HEK293T (cell line): Measurements from ENCODE around the gene TTC36.

Experiments used
- BHLHE40 ChIP-seq: fragments of 450-650 bp; IDR thresholded peaks from 2 replicates; pipeline ENCODE4 v1.6.1; 2016; ENCODE audit warnings: mild to moderate bottlenecking, moderate library complexity, borderline replicate concordance
- ELF4 ChIP-seq: fragments of 450-650 bp; IDR thresholded peaks from 2 replicates; pipeline ENCODE4 v1.6.1; 2017; ENCODE audit warnings: antibody characterized with exemption
- FOXA1 ChIP-seq: fragments of 450-650 bp; IDR thresholded peaks from 2 replicates; pipeline ENCODE4 v1.6.1; 2016; ENCODE audit warnings: mild to moderate bottlenecking
- FOXM1 ChIP-seq: fragments of 450-650 bp; IDR thresholded peaks from 2 replicates; pipeline ENCODE4 v1.6.1; 2017; ENCODE audit warnings: mild to moderate bottlenecking, borderline replicate concordance
- HDGF ChIP-seq: fragments of 450-650 bp; IDR thresholded peaks from 2 replicates; pipeline ENCODE4 v1.6.1; 2017; ENCODE audit warnings: antibody characterized with exemption, borderline replicate concordance
- L3MBTL2 ChIP-seq: fragments of 450-650 bp; conservative IDR thresholded peaks from 2 replicates; pipeline ENCODE4 v1.6.1; 2016; ENCODE audit warnings: mild to moderate bottlenecking
- LEF1 ChIP-seq: fragments of 450-650 bp; IDR thresholded peaks from 2 replicates; pipeline ENCODE4 v1.6.1; 2017; ENCODE audit warnings: mild to moderate bottlenecking, borderline replicate concordance
- NFRKB ChIP-seq: fragments of 450-650 bp; IDR thresholded peaks from 2 replicates; pipeline ENCODE4 v1.6.1; 2016; ENCODE audit warnings: mild to moderate bottlenecking, moderate library complexity
- SP1 ChIP-seq: fragments of 450-650 bp; IDR thresholded peaks from 2 replicates; pipeline ENCODE4 v1.6.1; 2017
- SUZ12 ChIP-seq: fragments of 450-650 bp; IDR thresholded peaks from 2 replicates; pipeline ENCODE4 v1.6.1; 2016; ENCODE audit warnings: mild to moderate bottlenecking
- TARDBP ChIP-seq: fragments of 450-650 bp; IDR thresholded peaks from 2 replicates; pipeline ENCODE4 v1.6.1; 2016
- ZNF384 ChIP-seq: fragments of 450-650 bp; IDR thresholded peaks from 2 replicates; pipeline ENCODE4 v1.6.1; 2016
- TF ChIP-seq, protein P1 (sequence below): fragments of 450-650 bp; IDR thresholded peaks from 2 replicates; pipeline ENCODE4 v1.6.1; 2016

GRCh38 chr11:118574636-118575035 lies 47.4 kb downstream of the TTC36 start:
- TF ChIP-seq TARDBP (no peak), BHLHE40 (no peak), ELF4 (no peak), FOXA1 (no peak), FOXM1 (no peak), LEF1 (no peak), L3MBTL2 (no peak), HDGF (no peak), ZNF384 (peak; percentile 45), NFRKB (no peak), SUZ12 (no peak), SP1 (no peak)
- TF ChIP-seq, protein P1, sequence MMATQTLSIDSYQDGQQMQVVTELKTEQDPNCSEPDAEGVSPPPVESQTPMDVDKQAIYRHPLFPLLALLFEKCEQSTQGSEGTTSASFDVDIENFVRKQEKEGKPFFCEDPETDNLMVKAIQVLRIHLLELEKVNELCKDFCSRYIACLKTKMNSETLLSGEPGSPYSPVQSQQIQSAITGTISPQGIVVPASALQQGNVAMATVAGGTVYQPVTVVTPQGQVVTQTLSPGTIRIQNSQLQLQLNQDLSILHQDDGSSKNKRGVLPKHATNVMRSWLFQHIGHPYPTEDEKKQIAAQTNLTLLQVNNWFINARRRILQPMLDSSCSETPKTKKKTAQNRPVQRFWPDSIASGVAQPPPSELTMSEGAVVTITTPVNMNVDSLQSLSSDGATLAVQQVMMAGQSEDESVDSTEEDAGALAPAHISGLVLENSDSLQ = no peak
